ENCODE measurements around the gene SLC6A17.

Gene SLC6A17

DNA sequence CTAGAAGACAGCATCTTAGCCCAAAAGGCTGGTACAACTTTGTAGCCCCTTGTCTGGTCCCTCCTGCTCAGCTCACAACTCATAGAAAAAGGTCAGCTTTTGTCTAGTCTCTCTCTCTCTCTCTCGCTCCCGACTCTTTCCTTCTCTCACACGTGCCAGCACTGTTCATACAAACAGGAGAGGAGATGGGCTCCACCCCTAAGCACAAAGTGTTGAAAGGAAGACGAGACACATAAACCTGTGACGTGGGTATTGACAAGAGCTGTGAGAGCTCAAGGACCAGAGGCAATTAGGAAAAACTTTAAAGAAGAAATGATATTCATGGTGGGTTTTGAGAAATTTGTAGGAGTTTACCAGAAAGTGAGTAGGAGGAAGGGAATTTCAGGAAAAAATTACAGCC lies 36.3 kb downstream of the SLC6A17 start:
- no peak for DNase-seq (ENCODE audit: low read depth in 1 of 2, low spot score in 1 of 2)
- H3K27me3 ChIP-seq (ENCODE audit: insufficient read depth, poor library complexity, severe bottlenecking): peaks cover 9% of the 10 kb centered on the region
- no peak overlapping the region for H3K4me3 ChIP-seq (replicated peaks; ENCODE audit: insufficient read depth, low read length)
- no peak for TF ChIP-seq GABPA (IDR thresholded peaks at IDR 0.05; ENCODE audit: low read depth)
- H3K27ac ChIP-seq (replicated peaks): no peak overlapping the region

DNA sequence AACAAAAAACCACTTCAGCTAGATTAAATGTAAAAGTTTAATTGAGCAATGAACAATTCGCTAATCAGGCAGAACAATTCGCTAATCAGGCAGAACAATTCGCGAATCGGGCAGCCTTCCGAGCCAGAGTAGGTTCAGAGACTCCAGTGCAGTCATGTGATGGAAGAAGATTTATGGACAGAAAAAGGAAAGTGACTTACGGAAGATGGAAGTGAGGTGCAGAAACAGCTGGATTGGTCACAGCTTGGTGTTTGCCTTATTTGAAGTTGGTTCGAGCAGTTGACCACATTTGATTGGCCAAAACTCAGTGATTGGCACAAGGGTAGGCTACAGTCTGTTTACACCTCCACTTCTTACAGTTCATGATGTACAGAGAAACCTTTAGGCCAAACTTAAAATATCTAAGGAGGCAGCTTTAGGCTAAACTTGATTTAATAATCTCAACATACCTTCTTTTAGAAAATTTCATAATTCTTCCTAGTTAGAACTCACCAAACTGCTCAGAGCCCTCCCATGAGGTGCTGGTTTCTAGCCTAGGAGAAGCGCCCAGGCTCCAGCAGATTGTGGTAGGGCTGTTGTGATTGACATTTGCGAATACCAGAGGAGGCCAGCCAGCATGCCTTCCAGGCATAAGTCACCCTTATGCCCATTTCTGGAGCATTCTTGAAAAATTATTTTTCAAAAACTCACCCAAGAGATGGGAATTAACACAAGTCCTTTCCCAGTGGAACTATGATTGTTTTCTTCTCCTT lies 37.0 kb downstream of the SLC6A17 start:
- H3K27me3 ChIP-seq (ENCODE audit: insufficient read depth, poor library complexity, severe bottlenecking): peaks cover 9% of the 10 kb centered on the region
- no peak overlapping the region for H3K4me3 ChIP-seq (replicated peaks; ENCODE audit: insufficient read depth, low read length)
- H3K27ac ChIP-seq (replicated peaks): no peak overlapping the region
- TF ChIP-seq, protein P1, sequence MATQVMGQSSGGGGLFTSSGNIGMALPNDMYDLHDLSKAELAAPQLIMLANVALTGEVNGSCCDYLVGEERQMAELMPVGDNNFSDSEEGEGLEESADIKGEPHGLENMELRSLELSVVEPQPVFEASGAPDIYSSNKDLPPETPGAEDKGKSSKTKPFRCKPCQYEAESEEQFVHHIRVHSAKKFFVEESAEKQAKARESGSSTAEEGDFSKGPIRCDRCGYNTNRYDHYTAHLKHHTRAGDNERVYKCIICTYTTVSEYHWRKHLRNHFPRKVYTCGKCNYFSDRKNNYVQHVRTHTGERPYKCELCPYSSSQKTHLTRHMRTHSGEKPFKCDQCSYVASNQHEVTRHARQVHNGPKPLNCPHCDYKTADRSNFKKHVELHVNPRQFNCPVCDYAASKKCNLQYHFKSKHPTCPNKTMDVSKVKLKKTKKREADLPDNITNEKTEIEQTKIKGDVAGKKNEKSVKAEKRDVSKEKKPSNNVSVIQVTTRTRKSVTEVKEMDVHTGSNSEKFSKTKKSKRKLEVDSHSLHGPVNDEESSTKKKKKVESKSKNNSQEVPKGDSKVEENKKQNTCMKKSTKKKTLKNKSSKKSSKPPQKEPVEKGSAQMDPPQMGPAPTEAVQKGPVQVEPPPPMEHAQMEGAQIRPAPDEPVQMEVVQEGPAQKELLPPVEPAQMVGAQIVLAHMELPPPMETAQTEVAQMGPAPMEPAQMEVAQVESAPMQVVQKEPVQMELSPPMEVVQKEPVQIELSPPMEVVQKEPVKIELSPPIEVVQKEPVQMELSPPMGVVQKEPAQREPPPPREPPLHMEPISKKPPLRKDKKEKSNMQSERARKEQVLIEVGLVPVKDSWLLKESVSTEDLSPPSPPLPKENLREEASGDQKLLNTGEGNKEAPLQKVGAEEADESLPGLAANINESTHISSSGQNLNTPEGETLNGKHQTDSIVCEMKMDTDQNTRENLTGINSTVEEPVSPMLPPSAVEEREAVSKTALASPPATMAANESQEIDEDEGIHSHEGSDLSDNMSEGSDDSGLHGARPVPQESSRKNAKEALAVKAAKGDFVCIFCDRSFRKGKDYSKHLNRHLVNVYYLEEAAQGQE (IDR thresholded peaks at IDR 0.05; ENCODE audit: insufficient replicate concordance, low read depth): no peak
- TF ChIP-seq GABPA (IDR thresholded peaks at IDR 0.05; ENCODE audit: low read depth) (no peak), SPI1 (IDR thresholded peaks at IDR 0.05; ENCODE audit: borderline replicate concordance, low read depth) (no peak), POLR2AphosphoS5 (IDR thresholded peaks at IDR 0.05; ENCODE audit: low read depth) (no peak)
- DNase-seq (ENCODE audit: low read depth in 1 of 2, low spot score in 1 of 2): no peak

DNA sequence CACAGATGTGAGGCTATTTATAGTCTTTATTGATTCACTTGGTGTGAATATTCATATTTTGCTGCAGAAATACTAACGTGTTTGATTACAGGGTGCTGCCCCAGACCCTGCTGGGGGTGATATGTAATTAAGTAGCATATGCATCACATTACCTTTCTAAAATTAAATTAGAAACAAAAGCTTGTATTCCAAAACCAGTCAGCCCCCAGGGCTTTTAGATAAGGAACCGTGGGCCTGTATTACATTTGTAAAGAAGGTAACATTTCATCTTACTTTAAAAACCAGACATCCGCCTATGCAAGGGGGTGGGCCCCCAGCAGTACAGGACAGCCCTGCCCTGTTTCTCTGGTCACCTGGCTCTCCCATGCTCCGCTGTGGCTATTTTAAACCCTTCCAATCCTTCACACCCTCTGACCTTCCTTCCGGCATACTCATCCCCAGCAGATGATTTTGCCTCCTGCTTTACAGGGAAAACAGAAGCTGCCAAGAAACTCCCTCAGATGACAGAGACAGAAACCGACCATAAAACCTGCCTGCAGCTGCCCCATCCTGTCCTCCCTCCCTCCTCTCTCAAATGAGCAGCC lies 37.8 kb downstream of the SLC6A17 start:
- H3K27ac ChIP-seq (replicated peaks): no peak overlapping the region
- H3K4me3 ChIP-seq (replicated peaks; ENCODE audit: insufficient read depth, low read length): no peak overlapping the region
- TF ChIP-seq POLR2AphosphoS5 (IDR thresholded peaks at IDR 0.05; ENCODE audit: low read depth) (no peak), SPI1 (IDR thresholded peaks at IDR 0.05; ENCODE audit: borderline replicate concordance, low read depth) (no peak), GABPA (IDR thresholded peaks at IDR 0.05; ENCODE audit: low read depth) (no peak)
- TF ChIP-seq, protein P2, sequence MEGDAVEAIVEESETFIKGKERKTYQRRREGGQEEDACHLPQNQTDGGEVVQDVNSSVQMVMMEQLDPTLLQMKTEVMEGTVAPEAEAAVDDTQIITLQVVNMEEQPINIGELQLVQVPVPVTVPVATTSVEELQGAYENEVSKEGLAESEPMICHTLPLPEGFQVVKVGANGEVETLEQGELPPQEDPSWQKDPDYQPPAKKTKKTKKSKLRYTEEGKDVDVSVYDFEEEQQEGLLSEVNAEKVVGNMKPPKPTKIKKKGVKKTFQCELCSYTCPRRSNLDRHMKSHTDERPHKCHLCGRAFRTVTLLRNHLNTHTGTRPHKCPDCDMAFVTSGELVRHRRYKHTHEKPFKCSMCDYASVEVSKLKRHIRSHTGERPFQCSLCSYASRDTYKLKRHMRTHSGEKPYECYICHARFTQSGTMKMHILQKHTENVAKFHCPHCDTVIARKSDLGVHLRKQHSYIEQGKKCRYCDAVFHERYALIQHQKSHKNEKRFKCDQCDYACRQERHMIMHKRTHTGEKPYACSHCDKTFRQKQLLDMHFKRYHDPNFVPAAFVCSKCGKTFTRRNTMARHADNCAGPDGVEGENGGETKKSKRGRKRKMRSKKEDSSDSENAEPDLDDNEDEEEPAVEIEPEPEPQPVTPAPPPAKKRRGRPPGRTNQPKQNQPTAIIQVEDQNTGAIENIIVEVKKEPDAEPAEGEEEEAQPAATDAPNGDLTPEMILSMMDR (IDR thresholded peaks at IDR 0.05; ENCODE audit: insufficient read depth, low read length): no peak
- TF ChIP-seq, protein P1 (IDR thresholded peaks at IDR 0.05; ENCODE audit: insufficient replicate concordance, low read depth): no peak
- peaks cover 9% of the 10 kb centered on the region for H3K27me3 ChIP-seq (ENCODE audit: insufficient read depth, poor library complexity, severe bottlenecking)
- no peak for DNase-seq (ENCODE audit: low read depth in 1 of 2, low spot score in 1 of 2)

DNA sequence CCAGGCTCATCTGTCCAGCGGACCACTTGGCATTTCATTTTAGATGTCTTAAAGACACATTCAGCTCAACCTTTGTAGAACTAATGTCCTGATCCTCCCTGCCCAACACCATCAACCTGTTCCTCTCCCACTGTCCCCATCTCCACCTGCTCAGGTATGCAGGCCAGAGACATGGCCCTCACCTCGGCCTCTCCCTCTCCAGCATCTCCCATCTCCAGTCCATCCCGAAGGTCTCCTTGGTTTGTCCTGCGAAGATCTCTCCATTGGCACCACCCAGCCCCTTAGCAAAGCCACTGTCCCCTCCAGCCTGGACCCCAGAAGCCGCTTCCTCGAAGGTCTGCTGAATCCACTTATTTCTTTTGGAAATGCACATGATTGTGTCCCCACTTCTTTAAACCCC lies 38.9 kb downstream of the SLC6A17 start:
- no peak overlapping the region for H3K4me3 ChIP-seq (replicated peaks; ENCODE audit: insufficient read depth, low read length)
- H3K27ac ChIP-seq (replicated peaks): no peak overlapping the region
- no peak for DNase-seq (ENCODE audit: low read depth in 1 of 2, low spot score in 1 of 2)
- H3K27me3 ChIP-seq (ENCODE audit: insufficient read depth, poor library complexity, severe bottlenecking): peaks cover 9% of the 10 kb centered on the region
- TF ChIP-seq, protein P1 (IDR thresholded peaks at IDR 0.05; ENCODE audit: insufficient replicate concordance, low read depth): no peak
